Neural crest cell (in vitro differentiated cells): Measurements from ENCODE around the gene GZMM. TPM values are rescaled to one million over a fixed set of nuclear protein-coding genes. Genes with fewer than 3 reads are reported as not detected.
A peak's percentile ranks its signal among the peaks of the same experiment; 100 is the strongest.

Experiments used
- DNase-seq: peaks from one replicate; pipeline ENCODE4 v3.0.0; 2021; ENCODE audit warnings: low read depth, mixed read lengths, low spot score
- H3K27ac Mint-ChIP-seq: one replicate; pipeline ENCODE4 v1.8.0; 2021; ENCODE audit warnings: mild to moderate bottlenecking, mixed read lengths; ENCODE audit not compliant: unreplicated experiment
- H3K27me3 Mint-ChIP-seq: 2 replicates; pipeline ENCODE4 v1.8.0; 2021; ENCODE audit warnings: low read depth, mild to moderate bottlenecking, mixed read lengths
- H3K36me3 Mint-ChIP-seq: 2 replicates; pipeline ENCODE4 v1.8.0; 2021; ENCODE audit warnings: low read depth, mild to moderate bottlenecking, mixed read lengths
- H3K4me1 Mint-ChIP-seq: 2 replicates; pipeline ENCODE4 v1.8.0; 2021; ENCODE audit warnings: mixed read lengths
- H3K4me3 Mint-ChIP-seq: one replicate; pipeline ENCODE4 v1.8.0; 2021; ENCODE audit warnings: mild to moderate bottlenecking, mixed read lengths
- H3K9me3 Mint-ChIP-seq: 2 replicates; pipeline ENCODE4 v1.8.0; 2021; ENCODE audit warnings: mixed read lengths
- CTCF ChIP-seq: fragments of 200-600 bp; sonication (generic); conservative IDR thresholded peaks from 2 replicates; pipeline ENCODE4 v1.5.0; 2021; ENCODE audit warnings: antibody characterized with exemption, mild to moderate bottlenecking
- total RNA-seq: library from RNA; stranded (reverse); gene quantifications from 2 replicates; pipeline ENCODE4 v1.2.1, GENCODE V29; 2021

Gene GZMM
- total RNA-seq, 1 donor from 2014 or later: not detected

DNA sequence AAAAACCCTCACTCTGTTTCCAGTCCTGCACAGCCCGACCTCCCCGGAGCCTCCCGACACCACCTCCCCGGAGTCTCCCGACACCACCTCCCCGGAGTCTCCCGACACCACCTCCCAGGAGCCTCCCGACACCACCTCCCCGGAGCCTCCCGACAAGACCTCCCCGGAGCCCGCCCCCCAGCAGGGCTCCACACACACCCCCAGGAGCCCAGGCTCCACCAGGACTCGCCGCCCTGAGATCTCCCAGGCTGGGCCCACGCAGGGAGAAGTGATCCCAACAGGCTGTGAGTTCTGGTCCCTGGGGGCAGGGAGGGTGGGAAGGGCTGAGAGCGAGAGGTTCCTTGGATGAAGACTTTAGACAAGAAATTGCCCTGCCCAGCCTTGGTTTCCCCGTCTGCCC, 42.2 kb upstream of the GZMM start:
- no peaks in the 10 kb centered on the region for H3K9me3 Mint-ChIP-seq
- no peak for TF ChIP-seq CTCF
- peaks cover 42% of the 10 kb centered on the region for H3K27me3 Mint-ChIP-seq
- no peak overlapping the region for H3K27ac Mint-ChIP-seq
- DNase-seq: no peak
- peaks cover 5% of the 10 kb centered on the region for H3K36me3 Mint-ChIP-seq
- H3K4me3 Mint-ChIP-seq: no peak overlapping the region
- peaks cover 8% of the 10 kb centered on the region for H3K4me1 Mint-ChIP-seq

GRCh38 chr19:504616-505015, 39.2 kb upstream of the GZMM start:
- TF ChIP-seq CTCF: no peak
- Mint-ChIP-seq H3K36me3 (no peaks in the 10 kb centered on the region), H3K27me3 (peaks cover 27% of the 10 kb centered on the region), H3K4me3 (no peak overlapping the region), H3K27ac (no peak overlapping the region), H3K4me1 (peaks cover 21% of the 10 kb centered on the region), H3K9me3 (no peaks in the 10 kb centered on the region)
- DNase-seq: no peak

DNA sequence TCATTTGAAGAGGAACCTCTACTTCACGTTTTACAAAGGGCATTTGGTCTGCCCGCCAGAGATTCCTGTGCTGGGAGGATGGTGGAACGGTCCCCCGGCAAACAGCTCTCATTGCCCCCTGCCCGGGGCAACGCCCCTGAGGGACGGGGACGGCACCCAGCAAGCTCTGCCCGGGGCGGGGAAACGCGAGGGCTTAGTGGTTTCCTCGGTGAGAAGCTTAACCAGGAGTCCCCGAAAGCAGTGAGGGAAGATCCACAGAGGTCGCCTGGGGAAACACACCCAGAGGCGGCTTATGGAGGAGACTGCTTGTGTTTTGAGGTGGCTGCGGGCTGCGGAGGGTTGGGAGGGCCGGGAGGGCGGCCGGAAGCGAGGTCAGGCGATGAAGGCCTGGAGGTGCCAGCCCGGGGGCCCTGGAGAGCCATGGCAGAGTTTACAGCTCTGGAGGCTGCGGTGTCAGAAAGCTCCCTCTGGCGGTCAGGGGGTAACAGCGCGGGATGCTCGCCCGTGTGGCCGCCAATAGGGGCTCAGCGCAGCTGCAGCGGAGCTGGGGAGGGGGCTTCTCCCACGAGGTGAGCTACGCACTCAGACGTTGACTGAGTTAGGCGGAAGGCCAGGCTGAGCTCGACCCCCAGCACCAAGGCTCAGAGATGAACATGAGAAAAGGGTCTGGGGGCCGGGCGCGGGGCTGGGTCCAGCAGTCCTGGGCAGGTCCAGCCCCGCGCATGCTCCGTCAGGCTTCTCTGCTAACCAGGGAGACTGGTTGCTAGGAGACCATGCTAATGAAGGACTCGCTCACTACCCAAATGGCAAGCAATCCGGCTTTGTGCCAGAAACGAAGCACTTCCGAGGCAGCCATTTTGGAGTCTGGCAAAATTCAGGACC, 37.2 kb upstream of the GZMM start:
- TF ChIP-seq CTCF: peak; percentile 99
- H3K27me3 Mint-ChIP-seq: peaks cover 16% of the 10 kb centered on the region
- peak overlapping the region; percentile 99 for H3K27ac Mint-ChIP-seq

DNA sequence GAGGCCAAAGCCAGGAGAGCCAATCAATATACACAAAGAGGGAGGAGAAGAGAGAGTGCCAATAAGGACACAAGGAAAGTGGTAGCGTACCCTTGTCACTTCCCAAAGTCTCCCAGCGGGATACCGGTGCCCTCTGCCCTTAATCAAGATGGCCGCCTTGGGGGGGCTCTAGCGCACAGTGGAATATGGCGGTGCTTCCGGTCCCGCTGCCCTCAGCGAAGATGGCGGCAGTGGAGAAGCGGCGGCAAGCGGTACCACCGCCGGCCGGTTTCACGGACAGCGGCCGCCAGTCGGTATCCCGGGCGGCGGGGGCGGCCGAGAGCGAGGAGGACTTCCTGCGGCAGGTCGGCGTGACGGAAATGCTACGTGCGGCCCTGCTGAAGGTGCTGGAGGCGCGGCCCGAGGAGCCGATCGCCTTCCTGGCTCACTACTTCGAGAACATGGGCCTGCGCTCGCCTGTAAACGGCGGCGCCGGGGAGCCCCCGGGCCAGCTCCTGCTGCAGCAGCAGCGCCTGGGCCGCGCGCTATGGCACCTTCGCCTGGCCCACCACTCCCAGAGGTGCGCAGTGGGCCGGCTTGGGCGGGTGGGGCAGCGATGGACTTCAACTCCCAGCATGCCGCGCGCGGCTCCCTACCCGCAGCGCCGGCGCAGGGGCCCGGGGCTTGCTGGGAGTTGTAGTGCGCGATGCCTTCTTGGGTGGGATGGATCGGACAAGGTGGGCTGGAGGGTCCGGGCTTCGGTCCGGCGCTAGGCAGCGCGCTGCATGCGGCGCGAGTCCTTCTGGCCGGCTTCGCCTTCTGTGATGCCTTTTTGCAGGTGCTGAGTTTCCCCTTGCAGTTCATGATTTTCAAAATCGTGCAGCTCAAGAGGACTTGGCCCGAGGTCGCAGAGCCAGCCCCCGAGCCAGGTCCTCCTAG, 36.3 kb upstream of the GZMM start, which contains the start of gene TPGS1:
TPGS1 (plus strand) TSS at position 212 of the 918 bp plus-strand sequence; CDS start at position 222, 10 bp downstream.
- Mint-ChIP-seq H3K36me3 (peaks cover 2% of the 10 kb centered on the region), H3K9me3 (no peaks in the 10 kb centered on the region), H3K27me3 (peaks cover 9% of the 10 kb centered on the region), H3K27ac (peak within 1 kb of the TSS; percentile 99), H3K4me3 (peak within 1 kb of the TSS; percentile 94), H3K4me1 (peaks cover 29% of the 10 kb centered on the region)
- TF ChIP-seq CTCF: no peak
- peak; percentile 88 for DNase-seq

More for the DNA sequence above, 37.2 kb upstream of the GZMM start:
- peak overlapping the region; percentile 94 for H3K4me3 Mint-ChIP-seq
- peaks cover 32% of the 10 kb centered on the region for H3K4me1 Mint-ChIP-seq
- peak; percentile 94 for DNase-seq
- no peaks in the 10 kb centered on the region for H3K9me3 Mint-ChIP-seq
- H3K36me3 Mint-ChIP-seq: peaks cover 2% of the 10 kb centered on the region
